Osteoblast (primary cell): Measurements from ENCODE around the gene ANKRD12. TPM values are rescaled to one million over a fixed set of nuclear protein-coding genes. Genes with fewer than 3 reads are reported as not detected.
A peak's percentile ranks its signal among the peaks of the same experiment; 100 is the strongest.

Source experiments
- DNase-seq: peaks from one replicate; pipeline ENCODE4 v3.0.0; 2011; ENCODE audit warnings: low spot score, mixed read lengths; ENCODE audit not compliant: insufficient read length; ENCODE audit errors: missing footprints
- H2AFZ ChIP-seq: 2 replicates; pipeline ENCODE4 v1.6.0; 2011; ENCODE audit warnings: mild to moderate bottlenecking, low read length
- H3K27ac ChIP-seq: 2 replicates; pipeline ENCODE4 v1.5.1; 2011; ENCODE audit warnings: mild to moderate bottlenecking, low read depth, low read length, moderate library complexity
- H3K27me3 ChIP-seq: 2 replicates; pipeline ENCODE4 v1.6.0; 2012; ENCODE audit warnings: mild to moderate bottlenecking, control low read depth, inconsistent platforms, low read length, moderate library complexity; ENCODE audit not compliant: insufficient read depth
- H3K36me3 ChIP-seq: 2 replicates; pipeline ENCODE4 v1.5.1; 2011; ENCODE audit warnings: mild to moderate bottlenecking, low read length, control low read depth, moderate library complexity; ENCODE audit not compliant: insufficient read depth
- H3K4me1 ChIP-seq: 2 replicates; pipeline ENCODE4 v1.5.1; 2011; ENCODE audit warnings: mild to moderate bottlenecking, low read length, control low read depth, moderate library complexity; ENCODE audit not compliant: insufficient read depth
- H3K4me2 ChIP-seq: 2 replicates; pipeline ENCODE4 v1.6.0; 2011; ENCODE audit warnings: mild to moderate bottlenecking, low read length; ENCODE audit not compliant: insufficient read depth
- H3K4me3 ChIP-seq: fragments of 200-600 bp; sonication (generic); 3 replicates; pipeline ENCODE4 v1.5.1; 2012; ENCODE audit warnings: mild to moderate bottlenecking, low read length, inconsistent platforms; ENCODE audit not compliant: insufficient read depth
- H3K79me2 ChIP-seq: 2 replicates; pipeline ENCODE4 v1.6.0; 2012; ENCODE audit warnings: mild to moderate bottlenecking, low read length, control low read depth, inconsistent platforms; ENCODE audit not compliant: insufficient read depth
- H3K9me3 ChIP-seq: 2 replicates; pipeline ENCODE4 v1.5.1; 2011; ENCODE audit warnings: low read depth, low read length, control low read depth
- H4K20me1 ChIP-seq: 2 replicates; pipeline ENCODE4 v1.6.0; 2012; ENCODE audit warnings: mild to moderate bottlenecking, low read length, control low read depth; ENCODE audit not compliant: insufficient read depth
- total RNA-seq: library from RNA; depleted of rRNA; stranded (reverse); fragments of >200 nt; gene quantifications from 2 replicates; pipeline ENCODE4 v1.2.3, GENCODE V29; 2012
- TF ChIP-seq, protein P1 (sequence below): IDR thresholded peaks from 2 replicates; pipeline ENCODE4 v1.5.1; 2011; ENCODE audit warnings: mild to moderate bottlenecking, low read depth, low read length, moderate library complexity; ENCODE audit errors: extremely low read depth

The ANKRD12 gene
- total RNA-seq, 1 donor: 47.8 TPM

DNA sequence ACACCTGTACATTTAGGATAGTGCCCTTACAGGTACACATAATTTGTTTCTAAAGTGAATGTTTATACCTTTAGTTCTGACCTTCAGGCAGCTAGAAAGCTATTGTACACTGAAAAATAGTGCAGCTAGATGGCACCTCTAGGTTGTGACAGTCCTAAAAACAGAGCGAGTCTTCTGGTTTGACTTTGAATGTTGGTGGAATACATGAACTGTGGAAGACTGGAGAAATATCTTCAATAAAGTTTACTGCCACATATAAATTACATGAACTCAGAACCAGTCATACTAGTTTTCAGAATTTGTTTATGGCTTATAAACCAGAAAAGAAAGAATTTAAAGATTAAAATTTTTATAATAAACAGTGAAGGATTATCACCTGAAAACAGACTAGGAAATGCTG, 139.3 kb downstream of the ANKRD12 start:
- Histone ChIP-seq H3K4me3 (no peak overlapping the region), H3K4me1 (no peaks in the 10 kb centered on the region), H4K20me1 (no peaks in the 10 kb centered on the region), H3K36me3 (peaks cover 20% of the 10 kb centered on the region), H3K27me3 (no peaks in the 10 kb centered on the region), H2AFZ (no peak overlapping the region), H3K9me3 (no peaks in the 10 kb centered on the region), H3K79me2 (no peaks in the 10 kb centered on the region), H3K4me2 (no peak overlapping the region), H3K27ac (no peak overlapping the region)
- DNase-seq: no peak
- TF ChIP-seq, protein P1, sequence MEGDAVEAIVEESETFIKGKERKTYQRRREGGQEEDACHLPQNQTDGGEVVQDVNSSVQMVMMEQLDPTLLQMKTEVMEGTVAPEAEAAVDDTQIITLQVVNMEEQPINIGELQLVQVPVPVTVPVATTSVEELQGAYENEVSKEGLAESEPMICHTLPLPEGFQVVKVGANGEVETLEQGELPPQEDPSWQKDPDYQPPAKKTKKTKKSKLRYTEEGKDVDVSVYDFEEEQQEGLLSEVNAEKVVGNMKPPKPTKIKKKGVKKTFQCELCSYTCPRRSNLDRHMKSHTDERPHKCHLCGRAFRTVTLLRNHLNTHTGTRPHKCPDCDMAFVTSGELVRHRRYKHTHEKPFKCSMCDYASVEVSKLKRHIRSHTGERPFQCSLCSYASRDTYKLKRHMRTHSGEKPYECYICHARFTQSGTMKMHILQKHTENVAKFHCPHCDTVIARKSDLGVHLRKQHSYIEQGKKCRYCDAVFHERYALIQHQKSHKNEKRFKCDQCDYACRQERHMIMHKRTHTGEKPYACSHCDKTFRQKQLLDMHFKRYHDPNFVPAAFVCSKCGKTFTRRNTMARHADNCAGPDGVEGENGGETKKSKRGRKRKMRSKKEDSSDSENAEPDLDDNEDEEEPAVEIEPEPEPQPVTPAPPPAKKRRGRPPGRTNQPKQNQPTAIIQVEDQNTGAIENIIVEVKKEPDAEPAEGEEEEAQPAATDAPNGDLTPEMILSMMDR: no peak

DNA sequence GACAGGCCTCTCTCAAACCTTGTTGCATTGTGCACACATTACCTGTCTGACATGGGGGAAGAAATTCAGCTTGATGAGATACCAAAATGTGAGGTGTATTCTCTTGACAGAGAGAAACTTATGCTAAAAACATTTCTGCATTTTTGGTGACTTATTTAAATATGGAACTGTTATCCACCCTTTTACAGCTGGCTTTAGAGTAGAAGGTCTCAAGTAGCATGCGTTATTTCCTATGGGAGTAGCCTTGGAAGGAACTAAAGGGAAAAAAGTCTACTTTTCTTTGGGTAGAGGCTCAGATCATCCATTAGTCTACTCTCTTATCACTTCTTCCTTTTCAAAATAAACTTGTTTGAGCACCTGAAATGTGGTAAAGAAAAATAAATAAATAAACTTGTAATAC, 141.4 kb downstream of the ANKRD12 start:
- Histone ChIP-seq H3K4me2 (no peak overlapping the region), H2AFZ (no peak overlapping the region), H3K36me3 (peaks cover 13% of the 10 kb centered on the region), H3K79me2 (no peaks in the 10 kb centered on the region), H3K9me3 (no peaks in the 10 kb centered on the region), H3K27me3 (no peaks in the 10 kb centered on the region), H4K20me1 (no peaks in the 10 kb centered on the region), H3K27ac (no peak overlapping the region), H3K4me3 (no peak overlapping the region), H3K4me1 (no peaks in the 10 kb centered on the region)
- TF ChIP-seq, protein P1: no peak
- DNase-seq: no peak

DNA sequence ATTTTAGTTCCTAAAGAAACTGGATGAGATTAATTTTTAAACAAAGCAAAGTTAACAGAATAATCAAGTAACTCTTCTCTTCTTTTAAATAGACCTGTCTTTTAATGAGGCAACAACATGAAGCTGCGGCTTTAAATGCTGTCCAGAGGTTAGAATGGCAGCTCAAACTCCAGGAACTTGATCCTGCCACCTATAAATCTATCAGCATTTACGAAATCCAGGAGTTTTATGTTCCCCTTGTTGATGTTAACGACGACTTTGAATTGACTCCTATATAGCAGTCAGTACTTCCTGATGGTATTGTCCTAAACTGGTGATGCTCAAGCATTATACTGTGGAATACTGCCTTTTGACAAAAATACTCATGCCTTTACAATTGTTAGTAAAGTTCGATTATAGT, 144.3 kb downstream of the ANKRD12 start:
- H4K20me1 ChIP-seq: no peaks in the 10 kb centered on the region
- no peaks in the 10 kb centered on the region for H3K27me3 ChIP-seq
- H3K27ac ChIP-seq: no peak overlapping the region
- no peaks in the 10 kb centered on the region for H3K79me2 ChIP-seq
- no peak overlapping the region for H3K4me3 ChIP-seq
- TF ChIP-seq, protein P1: no peak
- no peaks in the 10 kb centered on the region for H3K4me1 ChIP-seq
- DNase-seq: peak; percentile 44
- H3K9me3 ChIP-seq: no peaks in the 10 kb centered on the region
- H2AFZ ChIP-seq: no peak overlapping the region
- H3K36me3 ChIP-seq: peaks cover 8% of the 10 kb centered on the region
- no peak overlapping the region for H3K4me2 ChIP-seq

DNA sequence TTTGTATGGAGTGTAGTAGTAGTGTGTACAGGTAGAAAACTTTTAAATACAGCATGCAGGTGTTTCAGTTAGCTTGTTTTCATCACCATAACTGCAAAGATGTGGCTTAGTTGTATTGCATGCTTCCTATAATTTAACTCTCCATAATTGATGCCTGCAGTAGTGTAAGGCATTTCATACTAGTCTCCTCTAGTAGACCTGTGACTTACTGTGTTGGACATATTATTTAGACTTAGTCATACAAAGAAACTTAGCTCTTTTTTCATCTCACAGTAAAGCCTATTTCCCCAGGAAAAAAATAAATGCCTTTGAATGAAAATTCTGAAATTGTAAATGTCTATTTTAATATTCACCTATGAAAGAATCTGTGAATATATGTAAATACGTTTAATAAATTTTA, 145.2 kb downstream of the ANKRD12 start:
- TF ChIP-seq, protein P1: no peak
- DNase-seq: peak; percentile 26

More for the DNA sequence above, 145.2 kb downstream of the ANKRD12 start:
- Histone ChIP-seq H3K79me2 (no peaks in the 10 kb centered on the region), H3K4me2 (no peak overlapping the region), H3K36me3 (peaks cover 3% of the 10 kb centered on the region), H3K9me3 (no peaks in the 10 kb centered on the region), H3K27ac (no peak overlapping the region), H2AFZ (no peak overlapping the region), H3K4me3 (no peak overlapping the region), H3K4me1 (no peaks in the 10 kb centered on the region), H3K27me3 (no peaks in the 10 kb centered on the region), H4K20me1 (no peaks in the 10 kb centered on the region)
